GM19043 (cell line): ENCODE results near the gene LAMC1.

ENCODE experiments used
- ATAC-seq: cut with Tn5 transposase; IDR thresholded peaks from one replicate; pipeline ENCODE4 v1.9.1; 2021; ENCODE audit warnings: low read depth; ENCODE audit not compliant: unreplicated experiment

The LAMC1 gene

GRCh38 chr1:183019860-183020259, 3.4 kb upstream of the LAMC1 start:
- no peak for ATAC-seq

DNA sequence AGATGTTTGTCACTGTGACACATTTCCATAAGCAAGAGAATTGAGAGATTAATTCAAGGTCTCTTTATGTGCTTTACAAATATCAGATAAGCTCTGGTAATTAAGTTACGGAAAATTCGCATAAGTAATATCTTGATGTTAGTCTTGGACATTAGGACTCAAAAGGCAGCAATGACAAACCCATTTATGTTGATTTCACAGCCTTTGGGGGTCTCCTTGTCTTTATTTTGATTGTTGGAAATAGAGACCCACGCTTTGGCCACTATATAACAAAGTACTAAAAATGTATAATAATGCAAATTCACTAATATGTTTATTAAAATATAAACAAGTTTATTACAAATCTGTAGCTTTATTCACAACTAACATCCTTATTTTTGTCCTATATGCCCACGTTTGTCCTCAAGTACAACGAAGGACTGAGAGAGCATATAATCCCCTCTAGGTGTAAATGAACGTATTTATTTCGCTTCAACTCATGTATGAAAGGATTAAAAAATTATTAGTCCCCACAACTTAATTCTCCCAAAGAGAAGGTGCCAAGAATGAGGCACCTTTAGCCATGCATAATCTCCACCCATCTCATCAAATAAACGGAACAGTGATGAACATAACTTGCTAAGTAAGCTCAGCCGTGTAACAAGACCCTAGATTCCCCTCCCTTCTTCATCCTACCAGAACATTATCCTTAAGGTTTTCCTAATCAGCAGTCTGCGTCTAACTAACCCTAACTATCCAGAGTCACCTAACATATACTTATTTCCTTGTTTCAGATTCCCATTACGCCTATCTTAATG, 1.6 kb upstream of the LAMC1 start:
- no peak for ATAC-seq

- ATAC-seq = peak; percentile 33
These were observed 746 bp upstream of the LAMC1 start for GRCh38 chr1:183022202-183023145.

GRCh38 chr1:183023601-183024316, 539 bp downstream of the LAMC1 start:
- ATAC-seq = peak; percentile 60

DNA sequence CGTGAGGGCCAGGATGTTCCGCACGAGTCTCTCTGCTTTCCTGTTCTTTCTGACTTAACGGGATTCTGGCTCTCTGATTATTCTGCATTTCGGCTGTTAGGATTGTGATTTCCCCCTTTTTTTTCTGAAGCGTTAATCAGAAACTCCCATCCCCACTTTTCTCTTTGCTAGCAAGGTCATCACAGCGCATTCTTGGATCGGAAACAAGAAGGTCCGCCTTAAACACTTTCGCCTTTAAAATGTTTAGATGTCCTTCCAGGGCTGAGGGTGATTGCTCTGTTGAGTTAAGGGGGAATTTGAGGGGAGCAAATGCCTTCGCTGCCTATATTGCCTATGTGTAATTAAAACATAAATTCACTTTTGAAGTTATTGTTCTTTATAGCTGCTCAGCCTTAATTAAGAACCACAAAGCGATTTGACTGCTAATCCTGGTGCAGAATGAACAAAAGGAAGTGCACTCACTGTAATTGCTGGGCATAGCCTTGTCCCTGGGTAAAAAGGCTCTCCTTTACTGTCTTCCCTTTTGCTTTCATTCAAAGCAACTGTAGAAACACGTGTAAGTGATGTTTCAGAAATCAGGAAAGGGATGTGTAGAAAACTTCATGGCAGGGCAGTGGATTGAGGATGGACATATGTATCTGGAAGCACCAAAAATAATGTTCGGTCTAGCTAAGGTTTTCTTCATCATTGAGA, 1.2 kb downstream of the LAMC1 start:
- no peak for ATAC-seq

GRCh38 chr1:183025010-183025337, 1.8 kb downstream of the LAMC1 start:
- ATAC-seq = no peak

GRCh38 chr1:183025782-183026774, 2.9 kb downstream of the LAMC1 start:
- ATAC-seq = no peak

DNA sequence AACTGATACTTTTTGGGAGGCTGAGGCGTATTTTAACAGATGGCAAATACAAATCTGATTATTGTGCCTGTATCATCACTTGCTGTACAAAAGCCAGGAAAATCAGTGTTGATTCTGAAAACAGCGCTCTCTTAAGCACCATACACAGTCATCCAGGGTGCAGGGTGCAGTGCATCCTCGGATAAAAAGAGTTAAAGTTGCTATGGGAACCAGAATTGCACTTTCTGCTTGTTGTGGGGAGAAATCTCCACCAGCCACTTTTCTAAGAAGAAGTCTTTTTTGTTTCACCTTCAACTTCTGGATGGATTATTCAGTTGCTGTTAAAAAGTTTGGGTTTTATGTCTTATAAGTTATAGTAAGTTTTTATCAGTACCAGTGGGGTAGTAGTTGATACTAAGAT, 3.8 kb downstream of the LAMC1 start:
- ATAC-seq = no peak

DNA sequence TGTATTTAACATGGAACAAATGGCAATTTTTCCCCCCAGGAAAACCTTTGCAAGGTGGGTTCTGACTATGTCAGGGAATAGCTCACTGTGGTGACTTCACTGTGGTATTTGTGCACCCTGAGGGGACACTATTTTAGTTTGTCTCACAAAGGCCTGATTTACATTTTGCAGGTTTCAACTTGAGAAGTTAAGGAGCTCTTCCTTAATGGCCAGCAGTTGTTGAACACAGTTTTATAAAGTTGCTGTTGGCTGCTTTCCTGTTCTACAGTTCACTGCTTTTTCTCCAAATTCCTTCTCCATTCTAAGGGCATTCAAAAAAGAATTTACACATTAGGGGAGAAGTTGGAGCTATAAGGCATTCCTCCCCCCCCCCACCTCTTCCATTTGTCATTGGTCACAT, 4.6 kb downstream of the LAMC1 start:
- ATAC-seq = no peak

- ATAC-seq = no peak
These were observed 6.4 kb downstream of the LAMC1 start for GRCh38 chr1:183029591-183030000.

GRCh38 chr1:183030053-183030452, 6.8 kb downstream of the LAMC1 start:
- no peak for ATAC-seq

DNA sequence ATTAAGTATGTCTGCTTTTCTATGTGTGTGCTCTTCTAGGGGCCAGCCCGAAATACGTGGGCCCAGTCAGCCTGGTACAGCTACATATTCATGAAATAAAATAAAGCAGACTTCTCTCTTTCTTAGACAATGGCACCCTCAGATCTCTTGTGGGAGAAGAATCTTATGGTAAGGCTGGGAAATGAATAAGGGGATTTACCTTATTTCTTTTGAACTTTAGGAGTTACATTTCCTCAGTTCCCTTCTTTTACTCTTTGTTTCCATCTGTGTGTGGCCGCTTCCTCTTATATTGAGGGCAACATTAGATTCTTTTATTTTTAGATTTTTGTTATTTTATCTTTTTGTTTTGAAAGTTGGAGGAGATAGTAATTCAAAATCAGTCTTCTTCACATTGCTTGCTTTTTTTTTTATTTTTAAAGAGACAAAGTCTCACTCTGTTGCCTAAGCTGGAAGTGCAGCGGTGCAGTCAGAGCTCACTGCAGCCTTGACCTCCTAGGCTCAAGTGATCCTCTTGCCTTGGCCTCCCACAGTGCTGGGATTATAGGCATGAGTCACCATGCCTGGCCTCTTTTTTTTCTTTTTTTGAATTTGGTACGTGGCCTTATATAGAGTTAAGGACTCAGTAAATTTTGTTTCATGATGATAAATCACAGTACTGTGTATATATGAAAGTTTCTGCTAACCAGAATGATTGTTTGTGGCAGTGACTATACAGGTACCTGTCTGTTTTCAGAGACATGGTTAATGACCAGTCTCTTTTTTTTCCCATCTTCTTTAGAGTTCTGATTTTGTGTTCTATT, 9.1 kb downstream of the LAMC1 start:
- no peak for ATAC-seq

GRCh38 chr1:183033205-183033604, 10.0 kb downstream of the LAMC1 start:
- ATAC-seq = no peak

- ATAC-seq = no peak
These were observed 11.5 kb downstream of the LAMC1 start for GRCh38 chr1:183034682-183035081.

DNA sequence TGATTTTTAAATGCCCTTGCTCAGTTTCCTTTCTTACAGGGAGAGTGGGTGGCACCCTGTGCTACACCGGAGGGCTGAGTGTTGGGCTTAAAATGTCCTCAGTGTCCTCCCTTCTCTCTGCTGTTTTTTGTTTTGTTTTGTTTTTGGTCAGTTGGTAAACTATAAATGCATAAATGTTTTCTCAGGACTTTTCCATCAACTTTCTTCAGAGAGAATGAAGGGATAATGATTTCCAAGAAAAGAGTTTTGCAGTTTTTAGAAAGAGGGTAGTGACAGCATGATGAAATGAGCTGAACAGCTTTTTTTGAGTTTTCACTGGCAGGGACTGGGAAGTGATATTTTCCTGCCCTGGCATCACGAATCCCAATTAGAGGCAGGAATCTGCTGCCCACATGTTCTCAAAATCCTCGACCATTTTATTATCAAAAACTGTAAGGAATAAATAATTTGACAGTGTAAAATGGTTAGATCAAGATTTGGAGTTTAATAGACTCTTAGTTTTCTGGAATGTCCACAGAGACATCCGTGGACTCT, 15.2 kb downstream of the LAMC1 start:
- no peak for ATAC-seq

DNA sequence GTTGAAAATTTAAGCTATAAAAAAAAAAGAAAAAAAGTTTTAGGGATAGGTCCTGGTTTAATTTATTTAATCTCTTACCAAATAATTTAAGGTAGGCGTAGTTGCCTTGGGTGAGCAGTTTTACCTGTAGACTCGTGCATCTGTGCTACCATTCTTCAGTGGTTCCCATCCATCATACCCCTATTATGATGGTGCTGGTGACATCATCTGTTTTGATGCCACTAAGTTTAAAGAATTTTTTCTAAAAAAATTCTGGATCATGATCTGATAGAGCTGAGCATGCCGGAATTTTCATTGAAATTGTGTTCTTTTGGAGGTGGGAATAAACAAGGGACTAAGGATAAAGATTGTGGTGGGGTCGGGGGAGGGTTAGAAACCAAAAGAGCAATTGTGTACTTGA, 15.7 kb downstream of the LAMC1 start:
- ATAC-seq = no peak

GRCh38 chr1:183039330-183039729, 16.1 kb downstream of the LAMC1 start:
- ATAC-seq = no peak

DNA sequence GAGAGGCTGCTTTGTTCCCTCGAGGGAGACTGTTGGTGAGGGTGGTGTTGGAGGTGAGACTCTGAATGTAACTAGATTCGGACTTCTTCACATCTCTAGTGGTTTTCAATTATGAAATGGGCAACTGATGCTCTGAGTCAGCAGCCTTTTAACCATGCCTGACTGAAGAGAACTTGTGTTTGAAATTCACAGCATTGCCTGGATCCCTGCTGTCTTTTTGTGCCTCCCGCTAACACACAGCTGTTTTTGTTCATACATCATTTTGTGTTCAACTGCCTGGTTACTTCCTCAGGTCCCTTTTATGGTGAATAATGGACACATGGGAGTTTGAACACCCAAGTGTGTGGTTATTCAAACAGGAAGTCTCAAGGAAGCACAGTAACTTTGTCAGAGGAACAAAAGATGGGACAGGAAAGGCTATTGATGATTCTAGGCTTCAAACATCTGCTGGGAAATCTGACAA, 16.8 kb downstream of the LAMC1 start:
- no peak for ATAC-seq
